Measurements from ENCODE around the gene PRPS1.

Gene PRPS1

DNA sequence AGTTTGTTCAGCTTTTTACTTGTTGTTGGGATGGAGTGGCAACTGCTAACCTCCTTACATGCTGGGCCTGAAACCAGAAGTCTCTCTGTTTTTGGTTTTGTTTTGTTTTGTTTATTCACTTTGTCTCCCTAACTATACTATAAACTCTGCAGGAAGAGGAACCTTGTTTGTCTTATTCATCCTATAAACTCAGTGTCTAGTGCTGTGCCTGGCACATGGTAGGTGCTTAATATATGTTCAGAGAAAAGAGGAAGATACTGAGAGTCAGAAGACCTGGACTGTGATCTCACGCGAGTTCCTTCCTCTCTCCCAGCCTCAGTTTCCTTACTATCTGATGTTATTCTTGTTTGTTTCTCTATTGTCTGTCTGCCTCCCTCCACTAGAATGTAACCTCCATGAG, 71.3 kb downstream of the PRPS1 start:
- TF ChIP-seq, protein P1, sequence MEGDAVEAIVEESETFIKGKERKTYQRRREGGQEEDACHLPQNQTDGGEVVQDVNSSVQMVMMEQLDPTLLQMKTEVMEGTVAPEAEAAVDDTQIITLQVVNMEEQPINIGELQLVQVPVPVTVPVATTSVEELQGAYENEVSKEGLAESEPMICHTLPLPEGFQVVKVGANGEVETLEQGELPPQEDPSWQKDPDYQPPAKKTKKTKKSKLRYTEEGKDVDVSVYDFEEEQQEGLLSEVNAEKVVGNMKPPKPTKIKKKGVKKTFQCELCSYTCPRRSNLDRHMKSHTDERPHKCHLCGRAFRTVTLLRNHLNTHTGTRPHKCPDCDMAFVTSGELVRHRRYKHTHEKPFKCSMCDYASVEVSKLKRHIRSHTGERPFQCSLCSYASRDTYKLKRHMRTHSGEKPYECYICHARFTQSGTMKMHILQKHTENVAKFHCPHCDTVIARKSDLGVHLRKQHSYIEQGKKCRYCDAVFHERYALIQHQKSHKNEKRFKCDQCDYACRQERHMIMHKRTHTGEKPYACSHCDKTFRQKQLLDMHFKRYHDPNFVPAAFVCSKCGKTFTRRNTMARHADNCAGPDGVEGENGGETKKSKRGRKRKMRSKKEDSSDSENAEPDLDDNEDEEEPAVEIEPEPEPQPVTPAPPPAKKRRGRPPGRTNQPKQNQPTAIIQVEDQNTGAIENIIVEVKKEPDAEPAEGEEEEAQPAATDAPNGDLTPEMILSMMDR (conservative IDR thresholded peaks at IDR 0.05) = no peak
- no peak overlapping the region for H3K27ac ChIP-seq

DNA sequence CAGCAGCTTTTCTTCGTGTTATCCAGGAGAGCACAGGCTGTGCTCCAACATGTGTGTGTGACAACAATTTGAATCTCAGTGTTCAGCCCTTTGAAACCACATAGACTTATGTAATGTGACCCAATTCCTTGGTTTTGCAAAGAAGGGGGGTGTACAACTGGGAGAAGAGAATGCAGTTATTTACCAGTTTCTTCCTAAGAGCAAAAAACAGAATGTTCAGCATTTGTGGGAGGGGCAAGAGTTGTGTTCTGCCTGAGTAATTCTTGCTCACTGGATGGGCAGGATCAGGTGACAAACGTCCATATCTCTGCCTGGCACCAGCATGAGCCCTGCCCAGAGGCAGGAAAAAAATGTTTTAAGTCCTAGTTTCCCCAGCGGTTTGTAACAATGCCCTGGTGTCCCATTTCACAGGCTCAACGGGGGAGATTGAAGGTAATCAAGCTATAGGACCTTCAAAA, 72.0 kb downstream of the PRPS1 start:
- TF ChIP-seq, protein P1 (conservative IDR thresholded peaks at IDR 0.05) = no peak
- no peak overlapping the region for H3K27ac ChIP-seq
